Smooth muscle cell (in vitro differentiated cells): ENCODE data around the gene STEAP3. TPM values are rescaled to one million over a fixed set of nuclear protein-coding genes. Genes with fewer than 3 reads are reported as not detected.

Experiments used
- DNase-seq: peaks from one replicate; lab custom pipeline; 2025; ENCODE audit not compliant: unreplicated experiment; lab: John Stamatoyannopoulos, UW
- H2AFZ ChIP-seq: fragments of 200-600 bp; sonication (generic); 2 replicates; pipeline ENCODE4 v1.6.0; 2016; ENCODE audit warnings: antibody characterized with exemption, low read depth, mild to moderate bottlenecking
- H3F3A ChIP-seq: fragments of 200-600 bp; sonication (generic); 2 replicates; pipeline ENCODE4 v1.6.0; 2017; ENCODE audit warnings: antibody characterized with exemption, low read depth
- H3K27ac ChIP-seq: fragments of 200-600 bp; sonication (generic); 2 replicates; pipeline ENCODE4 v1.5.1; 2016; ENCODE audit warnings: low read depth, mild to moderate bottlenecking
- H3K27me3 ChIP-seq: fragments of 200-600 bp; sonication (generic); 2 replicates; pipeline ENCODE4 v1.6.1; 2016; ENCODE audit warnings: low read depth, mild to moderate bottlenecking
- H3K36me3 ChIP-seq: fragments of 200-600 bp; sonication (generic); 2 replicates; pipeline ENCODE4 v1.5.1; 2016; ENCODE audit warnings: low read depth
- H3K4me1 ChIP-seq: fragments of 200-600 bp; sonication (generic); 2 replicates; pipeline ENCODE4 v1.5.1; 2016; ENCODE audit warnings: low read depth
- H3K4me2 ChIP-seq: fragments of 200-600 bp; sonication (generic); 2 replicates; pipeline ENCODE4 v1.6.0; 2016; ENCODE audit warnings: mild to moderate bottlenecking
- H3K4me3 ChIP-seq: fragments of 200-600 bp; sonication (generic); 2 replicates; pipeline ENCODE4 v1.5.1; 2016; ENCODE audit warnings: mild to moderate bottlenecking
- H3K79me2 ChIP-seq: fragments of 200-600 bp; sonication (generic); 2 replicates; pipeline ENCODE4 v1.6.0; 2016; ENCODE audit warnings: low read depth, mild to moderate bottlenecking
- H3K9ac ChIP-seq: fragments of 200-600 bp; sonication (generic); 2 replicates; pipeline ENCODE4 v1.6.0; 2016; ENCODE audit warnings: low read depth
- H3K9me3 ChIP-seq: fragments of 200-600 bp; sonication (generic); replicated peaks from 2 replicates; pipeline ENCODE4 v1.5.1; 2016; ENCODE audit warnings: low read depth
- H4K20me1 ChIP-seq: fragments of 200-600 bp; sonication (generic); 2 replicates; pipeline ENCODE4 v1.6.0; 2016; ENCODE audit warnings: low read depth
- WGBS: methylation state at CpG from one replicate; pipeline ENCODE4 v1.1.7; 2016; ENCODE audit warnings: low lambda C conversion rate; 5-methylcytosine and 5-hydroxymethylcytosine counted together
- polyA plus RNA-seq: library from polyadenylated mRNA; unstranded; fragments of >200 nt; fragmentation: Nextera tagmentation; extraction: Ambion mirVana; gene quantifications from 2 replicates; pipeline ENCODE4 v1.2.1, GENCODE V29; 2016
- total RNA-seq: library from RNA; depleted of rRNA; stranded (reverse); fragments of >200 nt; gene quantifications from 2 replicates; pipeline ENCODE4 v1.2.3, GENCODE V29; 2014
- TF ChIP-seq, protein P1 (sequence below): fragments of 200-600 bp; sonication (generic); IDR thresholded peaks from 2 replicates; pipeline ENCODE4 v1.5.1; 2017; ENCODE audit warnings: borderline replicate concordance, mild to moderate bottlenecking, antibody characterized with exemption; ENCODE audit not compliant: insufficient read depth, poor library complexity, severe bottlenecking

STEAP3 gene, protein sequence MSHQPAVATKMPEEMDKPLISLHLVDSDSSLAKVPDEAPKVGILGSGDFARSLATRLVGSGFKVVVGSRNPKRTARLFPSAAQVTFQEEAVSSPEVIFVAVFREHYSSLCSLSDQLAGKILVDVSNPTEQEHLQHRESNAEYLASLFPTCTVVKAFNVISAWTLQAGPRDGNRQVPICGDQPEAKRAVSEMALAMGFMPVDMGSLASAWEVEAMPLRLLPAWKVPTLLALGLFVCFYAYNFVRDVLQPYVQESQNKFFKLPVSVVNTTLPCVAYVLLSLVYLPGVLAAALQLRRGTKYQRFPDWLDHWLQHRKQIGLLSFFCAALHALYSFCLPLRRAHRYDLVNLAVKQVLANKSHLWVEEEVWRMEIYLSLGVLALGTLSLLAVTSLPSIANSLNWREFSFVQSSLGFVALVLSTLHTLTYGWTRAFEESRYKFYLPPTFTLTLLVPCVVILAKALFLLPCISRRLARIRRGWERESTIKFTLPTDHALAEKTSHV
- total RNA-seq (1.2 and 2.9 TPM in 2 replicates), polyA plus RNA-seq (0.87 and 3.4 TPM in 2 replicates)

DNA sequence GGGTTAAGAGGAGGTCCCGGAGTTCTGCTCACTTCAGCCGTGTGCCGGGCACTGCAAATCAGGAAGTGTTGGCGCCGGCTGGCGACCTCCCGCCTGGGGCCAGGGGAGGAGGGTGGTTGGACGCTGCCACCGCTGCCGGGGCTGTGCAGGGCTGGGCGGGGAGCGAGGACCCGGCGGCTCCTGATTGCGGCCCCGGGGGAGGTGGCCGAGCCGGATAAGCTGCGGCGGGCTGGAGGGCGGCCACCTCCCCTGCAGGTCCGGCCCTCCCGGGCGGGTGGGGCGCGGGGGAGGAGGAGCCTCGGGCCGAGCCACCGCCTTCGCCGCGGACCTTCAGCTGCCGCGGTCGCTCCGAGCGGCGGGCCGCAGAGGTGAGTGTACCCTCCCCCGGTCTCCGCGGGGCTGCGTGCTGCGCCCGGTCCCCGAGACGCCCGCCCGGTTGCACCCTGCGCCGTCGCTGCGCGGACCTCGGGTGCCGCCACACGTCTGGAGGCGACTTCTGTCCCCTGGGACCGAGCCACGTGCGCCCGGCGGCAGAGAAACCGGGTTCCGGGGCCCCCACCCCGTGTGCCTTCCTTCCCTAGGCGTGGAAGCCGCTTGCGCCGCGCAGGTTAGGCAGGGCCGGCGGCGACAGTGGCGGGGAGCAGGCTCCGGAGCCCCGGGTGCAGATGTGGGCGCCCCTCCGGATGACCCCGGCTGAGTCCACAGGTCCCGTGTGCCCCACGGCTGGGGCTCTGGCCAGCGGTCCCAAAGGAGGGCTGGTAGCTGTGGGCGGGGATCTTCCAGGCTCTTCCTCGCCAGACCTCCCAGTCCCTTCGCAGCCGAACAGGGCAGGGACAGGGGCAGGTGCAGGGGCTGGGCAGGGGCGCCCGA, at the start of gene STEAP3:
Gene STEAP3, plus strand, starts transcription at position 314 of the 870 bp plus-strand sequence. CDS start 7,179 bp downstream, outside the sequence.
- Histone ChIP-seq H3F3A (no peaks in the 10 kb centered on the region), H3K27ac (no peak within 1 kb of the TSS), H3K4me2 (peak within 1 kb of the TSS; percentile 91), H3K36me3 (no peaks in the 10 kb centered on the region), H3K9ac (no peak within 1 kb of the TSS), H3K9me3 (no peaks in the 10 kb centered on the region), H4K20me1 (no peaks in the 10 kb centered on the region), H3K4me1 (peaks cover 4% of the 10 kb centered on the region), H3K4me3 (peak within 1 kb of the TSS; percentile 54), H2AFZ (peak within 1 kb of the TSS; percentile 91), H3K79me2 (no peaks in the 10 kb centered on the region), H3K27me3 (peaks cover 25% of the 10 kb centered on the region)
- TF ChIP-seq, protein P1, sequence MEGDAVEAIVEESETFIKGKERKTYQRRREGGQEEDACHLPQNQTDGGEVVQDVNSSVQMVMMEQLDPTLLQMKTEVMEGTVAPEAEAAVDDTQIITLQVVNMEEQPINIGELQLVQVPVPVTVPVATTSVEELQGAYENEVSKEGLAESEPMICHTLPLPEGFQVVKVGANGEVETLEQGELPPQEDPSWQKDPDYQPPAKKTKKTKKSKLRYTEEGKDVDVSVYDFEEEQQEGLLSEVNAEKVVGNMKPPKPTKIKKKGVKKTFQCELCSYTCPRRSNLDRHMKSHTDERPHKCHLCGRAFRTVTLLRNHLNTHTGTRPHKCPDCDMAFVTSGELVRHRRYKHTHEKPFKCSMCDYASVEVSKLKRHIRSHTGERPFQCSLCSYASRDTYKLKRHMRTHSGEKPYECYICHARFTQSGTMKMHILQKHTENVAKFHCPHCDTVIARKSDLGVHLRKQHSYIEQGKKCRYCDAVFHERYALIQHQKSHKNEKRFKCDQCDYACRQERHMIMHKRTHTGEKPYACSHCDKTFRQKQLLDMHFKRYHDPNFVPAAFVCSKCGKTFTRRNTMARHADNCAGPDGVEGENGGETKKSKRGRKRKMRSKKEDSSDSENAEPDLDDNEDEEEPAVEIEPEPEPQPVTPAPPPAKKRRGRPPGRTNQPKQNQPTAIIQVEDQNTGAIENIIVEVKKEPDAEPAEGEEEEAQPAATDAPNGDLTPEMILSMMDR, result no peak
- WGBS, result 3% methylated on average over 30 of the region's 89 CpGs
- DNase-seq, result no peak

DNA sequence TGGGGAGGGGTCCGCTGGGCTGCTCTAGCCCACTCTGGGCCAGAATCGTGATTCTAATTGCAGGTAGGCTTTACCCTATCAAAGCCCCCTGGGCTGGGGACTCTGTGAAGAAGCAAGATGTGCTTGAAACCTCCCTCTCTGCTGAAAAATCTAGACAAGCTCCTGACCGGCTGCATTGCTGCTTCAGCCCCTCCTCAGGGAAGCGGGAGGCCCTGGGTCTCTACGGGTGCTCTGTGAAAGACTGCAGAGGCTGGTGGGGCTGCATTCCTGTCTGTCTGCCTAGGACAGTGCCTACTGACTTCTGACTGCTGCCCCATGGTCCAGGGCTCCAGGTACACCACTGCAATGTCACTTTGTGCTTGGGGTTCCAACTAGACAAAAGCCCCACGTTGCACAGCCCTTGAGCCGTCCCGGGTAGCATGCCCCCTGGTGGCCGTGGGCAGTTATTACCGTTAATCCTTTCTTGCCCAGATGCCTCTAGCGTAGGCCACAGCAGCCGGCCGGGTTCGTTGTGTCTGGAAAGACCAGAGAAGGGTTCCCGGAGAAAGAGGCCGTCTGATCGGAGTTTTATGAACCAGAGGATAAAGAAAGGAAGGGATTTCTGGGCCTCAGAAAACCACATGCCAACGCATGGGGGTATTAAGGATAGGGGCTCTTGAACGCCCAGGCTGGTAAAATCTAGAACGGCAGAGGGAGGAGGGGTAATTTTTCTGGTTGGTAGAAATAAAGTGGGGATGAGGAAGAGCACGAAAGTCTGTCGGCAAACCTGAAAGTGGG, 49.2 kb upstream of the STEAP3 start:
- H3K4me1 ChIP-seq, result no peaks in the 10 kb centered on the region
- no peaks in the 10 kb centered on the region for H4K20me1 ChIP-seq
- 66% methylated on average over 22 of the region's 22 CpGs for WGBS
- no peak for DNase-seq
- TF ChIP-seq, protein P1, result peak; percentile 66
- no peaks in the 10 kb centered on the region for H3F3A ChIP-seq
- H3K4me2 ChIP-seq, result no peak overlapping the region
- H3K27ac ChIP-seq, result no peak overlapping the region
- H2AFZ ChIP-seq, result no peak overlapping the region
- no peaks in the 10 kb centered on the region for H3K9me3 ChIP-seq
- H3K27me3 ChIP-seq, result peaks cover 6% of the 10 kb centered on the region
- H3K4me3 ChIP-seq, result no peak overlapping the region
- no peaks in the 10 kb centered on the region for H3K79me2 ChIP-seq
- H3K36me3 ChIP-seq, result no peaks in the 10 kb centered on the region
- H3K9ac ChIP-seq, result no peak overlapping the region

DNA sequence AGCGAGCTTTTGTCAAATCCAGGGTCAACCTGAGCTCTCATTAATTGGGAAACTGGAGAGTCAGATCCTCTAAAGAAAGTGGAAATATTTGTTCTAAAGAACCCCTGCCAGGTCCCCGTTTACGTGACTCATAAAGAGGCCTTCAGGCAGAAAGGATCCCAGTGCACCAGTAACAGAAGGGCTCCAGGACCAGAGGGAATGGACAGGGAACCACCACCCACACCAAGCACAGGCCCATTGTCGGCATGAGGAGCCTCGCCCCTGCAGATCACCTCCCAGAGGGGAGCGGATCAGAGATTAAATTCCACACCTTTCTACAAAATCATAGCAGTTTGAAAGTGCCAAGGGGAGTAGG, 48.7 kb upstream of the STEAP3 start:
- H4K20me1 ChIP-seq, result no peaks in the 10 kb centered on the region
- H3F3A ChIP-seq, result no peaks in the 10 kb centered on the region
- H3K9me3 ChIP-seq, result no peaks in the 10 kb centered on the region
- DNase-seq, result no peak
- TF ChIP-seq, protein P1, result no peak
- H2AFZ ChIP-seq, result no peak overlapping the region
- H3K27me3 ChIP-seq, result peaks cover under 1% of the 10 kb centered on the region
- no peaks in the 10 kb centered on the region for H3K79me2 ChIP-seq
- WGBS, result 83% methylated on average over 6 of the region's 6 CpGs
- H3K9ac ChIP-seq, result no peak overlapping the region
- no peak overlapping the region for H3K4me2 ChIP-seq
- H3K36me3 ChIP-seq, result no peaks in the 10 kb centered on the region
- H3K27ac ChIP-seq, result no peak overlapping the region
- no peaks in the 10 kb centered on the region for H3K4me1 ChIP-seq
- no peak overlapping the region for H3K4me3 ChIP-seq
